ENCODE measurements around the gene CLPTM1L.

CLPTM1L gene, protein sequence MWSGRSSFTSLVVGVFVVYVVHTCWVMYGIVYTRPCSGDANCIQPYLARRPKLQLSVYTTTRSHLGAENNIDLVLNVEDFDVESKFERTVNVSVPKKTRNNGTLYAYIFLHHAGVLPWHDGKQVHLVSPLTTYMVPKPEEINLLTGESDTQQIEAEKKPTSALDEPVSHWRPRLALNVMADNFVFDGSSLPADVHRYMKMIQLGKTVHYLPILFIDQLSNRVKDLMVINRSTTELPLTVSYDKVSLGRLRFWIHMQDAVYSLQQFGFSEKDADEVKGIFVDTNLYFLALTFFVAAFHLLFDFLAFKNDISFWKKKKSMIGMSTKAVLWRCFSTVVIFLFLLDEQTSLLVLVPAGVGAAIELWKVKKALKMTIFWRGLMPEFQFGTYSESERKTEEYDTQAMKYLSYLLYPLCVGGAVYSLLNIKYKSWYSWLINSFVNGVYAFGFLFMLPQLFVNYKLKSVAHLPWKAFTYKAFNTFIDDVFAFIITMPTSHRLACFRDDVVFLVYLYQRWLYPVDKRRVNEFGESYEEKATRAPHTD

DNA sequence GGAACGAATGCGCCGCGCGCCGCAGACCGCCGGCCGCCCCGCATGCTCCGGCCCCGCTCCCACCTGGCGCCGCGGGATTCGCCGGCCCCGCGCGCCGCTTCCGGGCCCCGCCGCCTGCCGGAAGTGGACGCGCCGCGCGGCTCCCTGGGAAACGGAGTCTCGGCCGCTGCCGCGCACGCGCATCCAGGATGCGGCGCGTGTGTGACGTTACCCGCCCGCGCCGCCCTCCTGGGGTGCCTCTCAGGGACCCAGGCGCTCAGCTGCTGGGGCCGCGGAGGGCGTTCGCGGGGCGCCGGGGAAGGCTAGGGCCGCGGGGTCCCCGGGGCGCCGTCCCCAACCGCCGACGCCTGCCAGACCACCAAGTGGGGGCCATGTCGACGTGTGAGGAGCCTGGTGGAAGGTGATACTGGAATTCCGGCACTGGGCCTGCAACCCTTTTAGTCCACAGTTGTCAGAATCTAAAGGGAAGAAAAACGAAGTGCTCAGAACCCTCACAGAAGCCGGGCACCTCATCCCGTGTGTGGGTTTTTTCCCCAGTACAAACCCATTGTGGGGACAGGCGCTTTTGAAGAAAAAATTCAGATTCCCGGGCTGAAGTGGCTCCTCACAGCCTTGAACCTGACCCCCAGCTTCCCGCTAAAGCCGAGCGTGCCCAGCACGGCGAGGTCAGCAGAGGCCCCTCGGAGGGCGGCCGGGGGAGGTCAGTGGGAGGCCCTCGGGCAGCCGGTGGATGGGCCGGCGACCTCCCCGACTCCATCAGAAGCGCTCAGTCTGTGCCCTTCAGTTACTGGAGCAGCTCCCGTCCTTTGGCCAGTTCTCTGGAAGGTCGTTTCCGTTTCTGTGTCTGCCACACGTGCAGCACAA lies at the start of gene CLPTM1L:
Gene CLPTM1L (minus strand): TSS at position 125 of the 864 bp plus-strand sequence. CDS start 258 bp downstream, outside the sequence.
- DNase-seq (ENCODE audit: low read depth in 1 of 2, low spot score in 1 of 2), result peak; percentile 68 to 87

DNA sequence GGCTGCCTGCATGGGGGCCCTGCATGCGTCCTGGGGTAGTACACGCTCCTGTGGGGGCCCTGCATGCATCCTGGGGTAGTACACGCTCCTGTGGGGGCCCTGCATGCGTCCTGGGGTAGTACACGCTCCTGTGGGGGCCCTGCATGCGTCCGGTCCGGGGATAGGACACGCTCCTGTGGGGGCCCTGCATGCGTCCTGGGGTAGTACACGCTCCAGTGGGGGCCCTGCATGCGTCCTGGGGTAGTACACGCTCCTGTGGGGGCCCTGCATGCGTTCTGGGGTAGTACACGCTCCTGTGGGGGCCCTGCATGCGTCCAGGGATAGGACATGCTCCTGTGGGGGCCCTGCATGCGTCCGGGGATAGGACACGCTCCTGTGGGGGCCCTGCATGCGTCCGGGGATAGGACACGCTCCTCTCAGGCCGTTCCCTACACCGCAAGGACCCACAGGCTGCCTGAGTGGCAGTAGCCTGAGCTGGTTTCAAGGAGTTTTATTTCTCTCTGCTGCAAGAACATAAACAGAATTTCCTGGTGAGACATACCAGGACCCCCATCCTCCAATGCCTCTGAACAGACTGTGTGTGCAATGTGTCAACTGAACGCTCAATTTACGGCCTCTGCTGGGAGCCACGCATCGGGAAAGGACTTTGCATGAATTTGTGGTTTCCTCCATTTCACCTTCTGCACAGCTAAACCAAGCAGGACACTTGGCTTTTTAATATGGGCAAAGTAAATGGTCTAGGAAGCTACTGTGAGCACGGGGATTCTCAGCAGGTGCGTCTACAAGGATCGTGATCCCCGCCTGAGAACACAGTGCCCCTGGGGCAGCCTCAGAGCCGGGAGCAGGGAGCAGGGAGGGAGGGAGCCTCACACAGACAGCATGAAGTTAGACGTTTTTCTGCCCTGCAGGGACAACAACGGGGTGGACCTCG lies 48.9 kb upstream of the CLPTM1L start:
- DNase-seq (ENCODE audit: low read depth in 1 of 2, low spot score in 1 of 2), result no peak

DNA sequence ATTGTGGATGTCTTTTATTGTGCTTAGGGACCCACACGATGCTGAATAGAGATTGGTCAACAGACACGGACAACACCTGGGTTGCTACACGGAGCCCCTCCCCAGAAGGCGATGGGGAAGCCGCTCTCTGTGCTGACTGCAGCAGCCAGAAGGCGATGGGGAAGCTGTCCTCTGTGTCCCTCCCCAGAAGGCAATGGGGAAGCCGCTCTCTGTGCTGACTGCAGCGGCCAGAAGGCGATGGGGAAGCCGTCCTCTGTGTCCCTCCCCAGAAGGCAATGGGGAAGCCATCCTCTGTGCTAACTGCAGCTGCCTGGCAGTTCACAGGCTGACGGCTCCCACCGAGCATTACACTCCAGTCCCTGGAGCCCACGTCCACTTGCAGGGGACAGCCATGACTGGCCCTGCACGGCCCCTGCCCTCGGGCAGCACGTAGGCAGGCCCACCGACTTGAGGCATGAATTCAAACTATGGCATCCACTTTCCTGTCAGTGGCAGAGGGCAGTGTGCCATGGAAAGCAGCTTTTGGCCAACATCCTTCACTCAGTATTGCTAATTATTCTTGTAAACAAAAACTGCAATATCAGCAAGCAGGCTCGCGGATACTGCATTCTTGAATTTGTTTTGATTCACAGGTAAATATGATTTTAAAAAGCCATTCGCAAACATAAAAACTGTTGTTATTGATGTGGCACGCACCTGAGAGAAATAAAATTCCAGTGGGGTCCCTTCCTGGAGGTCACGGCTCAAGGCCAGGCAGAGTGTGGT lies 48.1 kb upstream of the CLPTM1L start:
- DNase-seq (ENCODE audit: low read depth in 1 of 2, low spot score in 1 of 2), result no peak

GRCh38 chr5:1392261-1392660 lies 47.4 kb upstream of the CLPTM1L start:
- DNase-seq (ENCODE audit: low read depth in 1 of 2, low spot score in 1 of 2), result no peak

DNA sequence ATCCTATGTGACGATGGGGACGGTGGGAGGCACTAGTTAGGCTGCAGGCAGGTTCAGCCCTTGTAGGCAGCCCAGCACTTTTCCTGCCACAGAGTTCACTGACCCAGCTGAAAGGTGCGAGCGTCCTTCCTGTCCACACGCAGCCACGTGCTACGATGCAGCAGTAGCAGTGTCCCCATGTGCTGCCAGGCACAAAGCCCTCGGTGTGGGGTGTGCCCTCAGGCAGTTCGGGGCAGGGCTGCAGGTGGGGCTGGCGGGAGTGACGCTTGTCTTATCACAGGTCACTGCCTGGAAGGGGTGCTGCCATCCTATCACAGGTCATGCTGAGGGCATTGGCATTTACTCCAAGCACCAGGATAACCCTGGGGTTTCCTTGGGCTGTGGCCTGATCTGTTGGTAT lies 46.8 kb upstream of the CLPTM1L start:
- DNase-seq (ENCODE audit: low read depth in 1 of 2, low spot score in 1 of 2), result no peak

- DNase-seq (ENCODE audit: low read depth in 1 of 2, low spot score in 1 of 2), result no peak
These were observed 46.1 kb upstream of the CLPTM1L start for GRCh38 chr5:1390861-1391600.

GRCh38 chr5:1390333-1390732 lies 45.4 kb upstream of the CLPTM1L start:
- DNase-seq (ENCODE audit: low read depth in 1 of 2, low spot score in 1 of 2), result no peak

DNA sequence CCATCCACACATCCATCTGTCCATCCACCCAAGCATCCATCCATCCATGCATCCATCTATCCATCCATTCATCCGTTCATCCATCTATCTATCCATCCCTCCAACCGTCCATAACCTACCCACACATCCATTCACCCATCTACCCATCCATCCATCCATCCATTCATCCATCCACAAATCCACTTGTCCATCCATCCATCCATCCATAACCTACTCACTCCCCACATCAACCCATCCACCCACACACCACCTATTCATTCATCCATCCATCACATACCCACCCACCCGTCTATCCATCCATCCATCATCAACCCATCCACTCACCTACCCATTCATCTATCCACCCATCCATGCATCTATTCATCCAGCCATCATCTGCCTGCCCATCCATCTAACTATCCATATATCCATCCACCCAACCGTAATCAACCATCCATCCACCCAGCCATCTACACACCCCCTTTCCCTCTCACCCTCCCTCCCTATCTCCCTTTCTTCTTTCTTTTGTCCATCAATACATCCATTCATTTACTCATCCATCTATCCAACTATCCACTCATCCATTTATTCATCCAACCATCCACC lies 43.6 kb upstream of the CLPTM1L start:
- no peak for DNase-seq (ENCODE audit: low read depth in 1 of 2, low spot score in 1 of 2)

- no peak for DNase-seq (ENCODE audit: low read depth in 1 of 2, low spot score in 1 of 2)
These were observed 43.0 kb upstream of the CLPTM1L start for GRCh38 chr5:1387876-1388275.

DNA sequence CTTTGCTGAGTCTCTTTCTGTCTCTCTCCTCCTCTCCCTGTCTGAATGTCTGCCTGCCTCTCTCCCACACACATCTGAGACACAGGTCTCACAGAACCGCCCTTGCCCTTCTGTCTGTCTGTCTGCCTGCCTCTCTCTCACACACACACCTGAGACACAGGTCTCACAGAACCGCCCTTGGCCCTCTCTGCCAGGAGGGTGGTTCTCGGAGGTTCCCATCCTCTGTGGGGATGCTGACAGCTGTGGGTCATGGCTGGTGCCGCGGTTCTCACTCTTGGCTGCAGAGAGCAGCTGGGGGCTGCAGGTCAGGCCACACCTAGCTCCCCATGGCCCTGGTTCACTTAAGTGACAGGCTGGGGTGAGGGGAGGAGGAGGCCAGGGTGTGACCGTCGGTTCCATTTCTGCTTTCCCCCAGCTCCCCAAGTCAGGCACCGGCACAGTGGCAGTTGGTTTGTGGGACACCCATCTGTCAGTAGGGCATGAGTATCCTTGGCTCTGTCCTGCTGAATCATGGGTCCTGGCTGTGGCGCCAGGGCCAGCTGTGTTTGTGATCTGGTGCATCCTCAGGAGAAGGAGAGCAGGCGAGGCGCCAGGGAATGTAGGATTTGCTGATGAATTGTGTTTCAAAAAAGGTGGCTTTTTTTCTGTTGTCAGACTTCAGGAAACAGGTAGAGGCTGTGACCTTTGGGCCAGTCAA lies 42.3 kb upstream of the CLPTM1L start:
- DNase-seq (ENCODE audit: low read depth in 1 of 2, low spot score in 1 of 2), result no peak

DNA sequence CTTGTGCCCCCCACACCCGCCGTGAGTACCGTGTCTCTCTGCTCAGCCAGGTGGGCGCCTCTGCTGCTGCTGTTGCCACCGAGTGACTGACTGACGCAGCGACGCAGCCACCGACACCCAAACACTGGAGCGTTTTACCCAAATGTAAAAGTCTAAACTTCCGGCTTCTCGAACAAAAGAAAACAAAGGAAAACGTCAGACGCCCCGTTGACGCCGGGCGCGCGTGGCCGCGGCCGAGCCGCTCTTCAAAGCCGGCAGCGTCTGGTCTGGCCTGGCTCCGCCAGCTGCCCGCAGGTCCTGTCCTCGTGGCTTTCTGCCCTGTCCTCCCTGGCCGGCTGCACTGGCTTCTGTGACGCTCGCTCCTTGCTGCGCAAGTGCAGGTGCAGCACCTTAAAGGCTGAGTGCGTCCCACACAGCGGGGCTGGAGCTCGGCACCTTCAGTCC lies 41.4 kb upstream of the CLPTM1L start:
- DNase-seq (ENCODE audit: low read depth in 1 of 2, low spot score in 1 of 2), result peak; percentile 40 to 57

DNA sequence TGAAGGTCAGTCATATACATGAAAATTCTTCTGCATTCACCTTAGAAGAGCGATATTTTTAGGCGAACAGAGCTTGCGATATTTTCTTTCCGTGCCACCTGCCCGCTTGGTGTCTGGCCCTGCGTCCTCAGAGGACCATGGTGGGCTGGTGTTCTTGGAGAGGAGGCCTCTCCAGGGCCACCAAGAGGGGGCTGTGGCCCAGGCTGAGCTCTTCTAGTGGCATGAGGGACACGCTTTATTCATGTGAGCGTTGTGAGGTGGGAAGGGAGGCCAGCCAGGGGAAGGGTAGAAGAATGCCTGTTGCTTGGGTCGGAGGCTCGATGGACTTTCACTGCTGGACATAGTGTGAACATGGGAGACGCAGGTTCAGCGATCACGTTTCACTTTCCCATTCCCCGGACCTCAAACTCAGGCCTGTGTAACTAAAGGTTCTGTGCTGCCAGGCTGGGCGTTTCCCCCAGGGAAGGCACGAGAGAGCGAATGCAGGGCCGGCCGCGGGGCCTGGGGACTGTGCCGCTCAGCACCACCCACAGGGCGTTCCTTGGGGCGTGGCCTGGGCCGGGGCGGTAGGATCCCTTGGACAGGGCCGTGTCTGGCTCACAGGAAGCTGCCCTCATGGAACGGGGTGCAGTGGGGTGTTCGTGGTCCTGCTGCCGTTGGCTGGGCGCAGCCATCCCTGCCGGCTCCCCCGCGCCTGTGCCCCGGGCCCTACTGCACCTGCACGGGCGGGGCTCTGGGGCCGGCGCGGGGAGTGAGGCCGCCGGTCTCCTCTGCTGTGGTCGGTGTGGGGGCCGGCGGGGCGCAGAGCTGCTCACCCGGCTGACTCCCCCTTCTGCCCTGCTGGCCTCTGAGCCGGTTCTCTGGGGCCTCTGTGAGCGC lies 40.7 kb upstream of the CLPTM1L start:
- DNase-seq (ENCODE audit: low read depth in 1 of 2, low spot score in 1 of 2), result peak; percentile 63 to 85

DNA sequence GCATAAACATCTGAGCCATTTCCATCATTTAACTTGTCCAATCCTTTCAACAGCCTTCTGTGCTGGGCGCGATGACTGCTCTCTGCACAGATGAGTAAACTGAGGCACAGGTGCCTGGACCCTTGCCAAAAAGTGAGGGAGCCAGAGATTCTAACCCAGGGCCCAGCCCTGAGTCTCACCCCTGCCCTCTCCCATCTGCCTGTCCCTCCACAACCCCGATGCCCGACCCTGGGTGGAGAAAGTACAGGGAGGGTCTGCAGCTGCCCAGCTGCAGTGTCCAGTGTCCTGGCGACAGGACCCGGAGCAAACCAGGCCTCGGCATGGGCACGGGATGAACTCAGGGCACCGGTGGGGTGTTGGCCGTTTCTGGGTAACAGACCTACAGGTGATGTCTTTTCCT lies 39.6 kb upstream of the CLPTM1L start:
- no peak for DNase-seq (ENCODE audit: low read depth in 1 of 2, low spot score in 1 of 2)

DNA sequence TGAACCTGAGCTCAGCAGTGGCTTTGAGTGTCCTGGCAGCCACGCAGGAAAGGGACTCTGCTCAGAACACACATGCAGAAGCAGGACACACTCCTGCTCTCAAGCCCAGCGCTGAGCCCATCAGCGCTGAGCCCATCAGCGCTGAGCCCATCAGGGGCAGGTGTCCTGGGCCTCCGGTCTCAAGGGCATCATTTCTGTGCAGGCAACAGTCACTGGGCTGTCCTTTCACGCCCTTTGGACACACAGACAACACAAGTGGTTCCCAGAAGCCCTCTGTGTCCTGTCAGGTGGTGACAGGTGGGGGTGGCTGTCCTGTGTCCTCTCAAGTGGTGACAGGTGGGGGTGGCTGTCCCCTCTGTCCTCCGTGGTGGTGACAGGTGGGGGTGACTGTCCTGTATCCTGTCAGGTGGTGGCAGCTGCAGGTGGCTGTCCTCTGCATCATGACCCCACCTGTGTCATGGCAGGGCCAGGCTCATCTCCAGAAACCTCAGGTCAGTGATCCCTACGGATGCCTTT lies 39.0 kb upstream of the CLPTM1L start:
- DNase-seq (ENCODE audit: low read depth in 1 of 2, low spot score in 1 of 2), result no peak

- DNase-seq (ENCODE audit: low read depth in 1 of 2, low spot score in 1 of 2), result no peak
These were observed 38.4 kb upstream of the CLPTM1L start for GRCh38 chr5:1383344-1383743.

GRCh38 chr5:1382248-1382700 lies 37.4 kb upstream of the CLPTM1L start:
- DNase-seq (ENCODE audit: low read depth in 1 of 2, low spot score in 1 of 2), result no peak
